Cardiac fibroblast (primary cell): Measurements from ENCODE around the gene DOCK11.
A peak's percentile ranks its signal among the peaks of the same experiment; 100 is the strongest.

Experiments used
- DNase-seq, 2 donors: peaks; one replicate each; pipeline versions ENCODE4 v3.0.0 to v3.0.0-alpha.2; 2010; ENCODE audit warnings: low read depth in 2 of 2
- H3K4me3 ChIP-seq, 2 donors: replicated peaks in 1 of 2; 1 replicate in 1 of 2; 2 replicates in 1 of 2; pipeline ENCODE4 v1.5.1; 2011; ENCODE audit warnings: low read depth in 2 of 2, low read length in 2 of 2, mild to moderate bottlenecking in 2 of 2, moderate library complexity in 1 of 2
- TF ChIP-seq, protein P1 (sequence below): IDR thresholded peaks from one replicate; pipeline ENCODE4 v1.5.1; 2011; ENCODE audit warnings: low read depth, mild to moderate bottlenecking, low read length, inconsistent platforms

DOCK11 gene

DNA sequence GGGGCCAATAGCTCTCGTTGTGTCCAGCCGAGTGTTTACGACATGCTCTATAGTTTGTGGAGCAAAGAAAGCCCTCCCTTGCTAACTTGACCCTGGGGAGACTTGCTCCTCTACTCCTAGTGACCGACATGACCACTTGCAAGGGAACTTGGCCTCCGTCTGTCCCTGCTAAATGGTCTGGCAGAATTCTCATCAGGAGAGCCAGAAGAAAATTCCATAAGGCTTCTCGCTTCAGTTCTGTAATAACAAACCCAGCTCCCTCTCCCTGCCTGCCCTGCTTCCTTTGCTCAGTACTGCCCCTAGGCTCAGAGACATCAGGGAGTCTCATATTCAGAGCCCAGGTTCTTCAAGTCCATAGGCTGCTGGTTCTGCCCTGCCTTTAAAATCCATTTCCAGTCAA lies 13.0 kb downstream of the DOCK11 start:
- H3K4me3 ChIP-seq, result no peak overlapping the region
- peak in 1 of 2 donors; percentile 27 for DNase-seq
- TF ChIP-seq, protein P1, sequence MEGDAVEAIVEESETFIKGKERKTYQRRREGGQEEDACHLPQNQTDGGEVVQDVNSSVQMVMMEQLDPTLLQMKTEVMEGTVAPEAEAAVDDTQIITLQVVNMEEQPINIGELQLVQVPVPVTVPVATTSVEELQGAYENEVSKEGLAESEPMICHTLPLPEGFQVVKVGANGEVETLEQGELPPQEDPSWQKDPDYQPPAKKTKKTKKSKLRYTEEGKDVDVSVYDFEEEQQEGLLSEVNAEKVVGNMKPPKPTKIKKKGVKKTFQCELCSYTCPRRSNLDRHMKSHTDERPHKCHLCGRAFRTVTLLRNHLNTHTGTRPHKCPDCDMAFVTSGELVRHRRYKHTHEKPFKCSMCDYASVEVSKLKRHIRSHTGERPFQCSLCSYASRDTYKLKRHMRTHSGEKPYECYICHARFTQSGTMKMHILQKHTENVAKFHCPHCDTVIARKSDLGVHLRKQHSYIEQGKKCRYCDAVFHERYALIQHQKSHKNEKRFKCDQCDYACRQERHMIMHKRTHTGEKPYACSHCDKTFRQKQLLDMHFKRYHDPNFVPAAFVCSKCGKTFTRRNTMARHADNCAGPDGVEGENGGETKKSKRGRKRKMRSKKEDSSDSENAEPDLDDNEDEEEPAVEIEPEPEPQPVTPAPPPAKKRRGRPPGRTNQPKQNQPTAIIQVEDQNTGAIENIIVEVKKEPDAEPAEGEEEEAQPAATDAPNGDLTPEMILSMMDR, result no peak

DNA sequence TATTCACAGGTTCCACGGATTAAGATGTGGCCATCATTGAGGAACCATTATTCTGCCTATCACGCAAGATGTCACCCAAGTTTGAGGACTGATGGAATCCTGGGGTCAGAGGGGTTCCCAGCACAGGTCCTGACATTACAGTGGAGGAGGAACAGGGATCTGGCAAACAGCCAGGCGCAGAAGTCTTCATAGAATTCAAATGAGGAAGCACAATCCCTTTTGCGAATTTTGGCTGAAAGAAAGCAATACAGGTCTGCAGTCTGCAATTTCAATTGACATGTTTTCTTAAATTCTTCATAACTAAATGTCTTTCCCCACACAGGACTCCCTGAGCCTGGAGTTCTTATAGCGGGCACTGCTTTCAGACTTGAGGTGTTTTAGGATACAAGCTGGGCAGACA lies 14.5 kb downstream of the DOCK11 start:
- H3K4me3 ChIP-seq, result no peak overlapping the region
- TF ChIP-seq, protein P1, result no peak
- DNase-seq, result no peak

DNA sequence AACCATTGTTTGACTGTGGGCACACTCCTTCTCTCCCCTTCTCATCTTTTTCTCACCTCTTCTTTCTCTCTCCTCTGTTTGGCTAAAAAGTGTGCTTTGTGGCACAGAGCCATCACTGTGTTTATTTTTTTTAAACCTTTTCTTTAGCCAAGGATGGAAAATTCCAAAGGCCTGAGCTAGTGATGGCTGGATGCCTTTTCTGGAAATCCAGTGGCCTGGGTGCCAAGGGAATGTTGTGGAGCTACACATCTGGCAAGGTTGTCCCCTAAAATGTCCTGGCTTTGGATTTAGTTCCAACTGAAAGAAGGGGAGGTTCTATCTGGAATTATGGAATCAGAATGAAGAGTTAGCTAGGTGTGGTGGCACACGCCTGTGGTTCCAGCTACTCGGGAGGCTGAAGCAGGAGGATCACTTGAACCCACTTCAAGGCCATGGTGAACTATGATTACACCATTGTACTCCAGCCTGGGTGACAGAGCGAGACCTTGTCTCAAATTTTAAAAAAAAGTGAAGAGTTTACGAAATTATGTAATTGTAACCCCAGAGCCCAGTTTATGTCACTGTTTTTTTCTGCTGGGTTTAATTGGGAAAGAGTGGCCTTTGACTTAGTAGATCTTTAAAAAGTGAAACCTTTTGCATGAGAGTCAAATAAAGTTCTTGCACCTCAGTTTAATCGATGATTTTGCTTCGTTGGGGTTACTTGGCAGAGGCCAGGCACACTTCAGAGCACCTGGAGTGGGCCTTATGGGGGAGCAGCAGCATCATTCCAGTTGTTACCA lies 17.7 kb downstream of the DOCK11 start:
- H3K4me3 ChIP-seq, result no peak overlapping the region
- TF ChIP-seq, protein P1, result no peak
- peak in 1 of 2 donors; percentile 56 for DNase-seq

DNA sequence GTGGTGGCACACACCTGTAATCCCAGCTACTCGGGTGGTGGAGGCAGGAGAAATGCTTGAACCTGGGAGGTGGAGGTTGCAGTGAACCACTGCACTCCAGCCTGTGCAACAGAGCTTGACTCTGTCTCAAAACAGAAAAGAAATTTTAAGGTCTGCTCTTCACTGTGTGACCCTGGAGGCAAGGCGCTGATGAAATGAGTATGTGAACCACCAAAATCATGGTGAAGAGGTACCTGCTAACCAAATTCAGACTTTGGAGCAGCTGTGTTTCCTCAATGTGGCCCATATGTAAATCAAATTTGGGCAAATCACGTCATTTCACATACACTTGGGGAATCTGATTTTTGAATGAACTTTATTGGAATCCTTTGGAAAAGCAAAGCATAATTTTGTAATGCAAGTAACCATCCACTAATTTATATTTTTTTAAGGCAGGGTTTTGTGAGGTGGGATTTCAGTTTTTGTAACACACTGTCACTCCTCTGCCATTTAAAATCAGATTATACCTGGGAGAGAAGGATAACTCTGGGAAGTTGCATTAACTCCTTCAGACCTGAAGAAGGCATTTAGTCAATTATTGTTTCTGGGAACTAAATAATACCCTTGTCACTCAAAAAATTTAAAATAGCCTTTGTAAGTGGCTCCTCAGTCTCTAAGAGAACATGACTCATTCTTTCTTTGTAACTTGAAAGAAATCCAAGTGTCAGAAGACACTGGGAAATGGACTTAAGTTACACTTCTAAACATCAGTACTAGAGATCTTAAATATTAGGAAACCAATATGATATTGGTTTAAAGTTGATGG lies 24.0 kb downstream of the DOCK11 start:
- DNase-seq, result peak; percentile 59 to 66
- no peak overlapping the region for H3K4me3 ChIP-seq
- TF ChIP-seq, protein P1, result no peak

DNA sequence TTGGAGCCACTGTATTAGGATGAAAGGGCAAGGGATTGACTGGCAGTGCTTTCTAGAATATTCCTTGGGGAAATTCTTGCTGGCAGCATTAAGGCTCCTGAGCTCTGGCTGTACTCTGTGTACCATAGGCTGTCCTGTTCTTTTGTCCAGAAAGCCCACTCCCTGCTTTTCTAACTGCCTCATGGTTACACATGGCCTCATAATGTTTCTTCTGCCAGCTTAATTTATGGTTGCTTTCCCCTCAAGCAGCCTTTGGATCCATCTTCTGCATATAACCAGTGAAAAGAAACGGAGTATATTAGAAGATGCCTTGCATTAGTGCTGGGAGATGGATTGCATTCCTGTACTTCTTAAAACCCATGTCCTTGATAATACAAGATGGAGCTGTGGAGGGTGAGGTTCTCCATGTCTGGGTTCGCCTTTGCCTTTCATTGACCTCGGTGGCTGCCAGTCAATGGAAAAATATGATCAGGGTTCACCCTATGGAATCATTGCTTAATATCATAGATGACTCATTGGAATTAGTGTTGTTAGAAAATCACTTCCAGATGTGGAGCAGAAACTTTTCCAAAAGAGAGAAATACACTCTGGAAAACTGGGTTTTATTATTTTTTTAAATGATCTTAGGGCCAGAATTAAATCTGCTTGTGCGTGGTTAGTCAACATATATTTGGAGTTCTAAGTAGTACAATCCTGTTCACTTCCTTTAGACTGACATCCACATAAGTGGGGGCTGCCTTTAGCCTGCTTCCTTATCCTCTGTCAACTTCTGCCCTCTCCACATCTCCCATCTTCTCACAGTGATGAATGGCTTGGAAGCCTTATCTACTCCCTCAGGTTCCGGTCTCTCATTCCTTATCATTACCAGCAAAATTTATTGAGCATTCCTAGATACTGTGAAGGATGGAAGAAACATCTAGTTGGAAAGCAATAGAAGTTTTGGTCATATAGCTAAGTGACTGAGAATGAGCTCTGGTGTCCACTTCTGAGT lies 24.9 kb downstream of the DOCK11 start:
- H3K4me3 ChIP-seq, result no peak overlapping the region
- DNase-seq, result peak; percentile 73
- TF ChIP-seq, protein P1, result no peak

DNA sequence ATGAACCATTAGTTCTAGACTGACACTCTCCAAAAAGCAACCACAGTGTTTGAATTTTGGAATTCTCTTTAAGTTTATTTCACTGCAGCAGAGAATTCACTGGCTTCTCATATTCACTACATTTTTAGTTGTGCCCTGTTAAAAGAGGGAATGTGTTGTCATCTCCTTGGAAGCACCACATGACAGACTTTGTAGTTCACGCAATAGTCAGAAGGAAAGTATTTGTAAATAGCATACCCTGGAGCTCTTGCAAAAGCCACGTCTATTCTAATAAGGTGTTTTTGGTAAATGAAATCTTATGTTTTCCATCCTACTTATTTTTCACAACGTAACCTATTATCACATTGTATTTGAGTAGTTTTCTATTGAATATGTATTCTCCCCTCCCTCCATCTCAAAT lies 25.8 kb downstream of the DOCK11 start:
- peak; percentile 63 to 71 for DNase-seq
- TF ChIP-seq, protein P1, result no peak
- no peak overlapping the region for H3K4me3 ChIP-seq
